SK-N-SH (cell line): ENCODE results near the gene H2BK1. TPM values are rescaled to one million over a fixed set of nuclear protein-coding genes. Genes with fewer than 3 reads are reported as not detected.

ENCODE experiments used
- CTCF ChIA-PET: fragments of 300-600, 350-600 bp; formaldehyde crosslinking; extraction: SDS; loops from one replicate; lab custom pipeline; 2021; lab: Yijun Ruan, JAX
- POLR2A ChIA-PET: fragments of 350-600 bp; sonication (Branson Sonifier 250); formaldehyde crosslinking; extraction: SDS; loops from one replicate; lab custom pipeline; 2020; ENCODE audit warnings: antibody characterized with exemption, inconsistent platforms; lab: Yijun Ruan, JAX
- DNase-seq: peaks from one replicate; pipeline ENCODE4 v3.0.0; 2012
- H2AFZ ChIP-seq: fragments of 200-600 bp; sonication (generic); 2 replicates; pipeline ENCODE4 v1.8.1; 2016; ENCODE audit warnings: antibody characterized with exemption, mild to moderate bottlenecking, low read depth
- H3F3A ChIP-seq: fragments of 200-600 bp; sonication (generic); replicated peaks from 2 replicates; pipeline ENCODE3; 2016; ENCODE audit warnings: antibody characterized with exemption, mild to moderate bottlenecking; ENCODE audit not compliant: insufficient read depth
- H3K27ac ChIP-seq, 2 experiments: fragments of 200-500 bp in 1 of 2; fragments of 200-600 bp in 1 of 2; sonication (Bioruptor generic) in 1 of 2; sonication (generic), shearing (Covaris generic) in 1 of 2; 2 replicates each; pipeline versions ENCODE4 v1.5.1 to v1.6.1; 2014 to 2016; ENCODE audit warnings: low read depth in 2 of 2, inconsistent platforms in 1 of 2, low read length in 1 of 2, mild to moderate bottlenecking in 1 of 2, mixed read lengths in 1 of 2
- H3K27me3 ChIP-seq: fragments of 200-600 bp; sonication (generic), shearing (Covaris generic); 2 replicates; pipeline ENCODE4 v1.6.1; 2016; ENCODE audit warnings: mixed run types; ENCODE audit not compliant: insufficient read depth
- H3K36me3 ChIP-seq, 2 experiments: fragments of 200-500 bp in 1 of 2; fragments of 200-600 bp in 1 of 2; sonication (Bioruptor generic) in 1 of 2; sonication (generic) in 1 of 2; replicated peaks in 1 of 2; 2 replicates each; pipeline versions ENCODE3 to v1.5.1; 2014 to 2016; ENCODE audit warnings: low read length in 1 of 2, mild to moderate bottlenecking in 1 of 2; ENCODE audit not compliant: insufficient read depth in 2 of 2, control insufficient read depth in 1 of 2
- H3K4me1 ChIP-seq, 2 experiments: fragments of 200-500 bp in 1 of 2; fragments of 200-600 bp in 1 of 2; sonication (Bioruptor generic) in 1 of 2; sonication (generic), shearing (Covaris generic) in 1 of 2; 2 replicates each; pipeline versions ENCODE4 v1.5.1 to v1.6.1; 2014 to 2016; ENCODE audit warnings: low read depth in 1 of 2, low read length in 1 of 2, mixed run types in 1 of 2; ENCODE audit not compliant: insufficient read depth in 2 of 2, control insufficient read depth in 1 of 2
- H3K4me2 ChIP-seq: fragments of 200-600 bp; sonication (generic), shearing (Covaris generic); 2 replicates; pipeline ENCODE4 v1.6.1; 2017; ENCODE audit warnings: mixed run types
- H3K4me3 ChIP-seq, 2 experiments: fragments of 200-500 bp in 1 of 2; fragments of 200-600 bp in 1 of 2; sonication (Bioruptor generic) in 1 of 2; sonication (generic), shearing (Covaris generic) in 1 of 2; 2 replicates each; pipeline versions ENCODE4 v1.5.1 to v1.8.1; 2014 to 2016; ENCODE audit warnings: low read depth in 2 of 2, inconsistent platforms in 1 of 2, low read length in 1 of 2, mild to moderate bottlenecking in 1 of 2, mixed read lengths in 1 of 2, moderate library complexity in 1 of 2
- H3K79me2 ChIP-seq: fragments of 200-600 bp; sonication (generic); 2 replicates; pipeline ENCODE4 v1.8.1; 2017; ENCODE audit warnings: mild to moderate bottlenecking; ENCODE audit not compliant: insufficient read depth
- H3K9ac ChIP-seq: fragments of 200-600 bp; sonication (generic); 2 replicates; pipeline ENCODE4 v1.6.1; 2017; ENCODE audit warnings: mixed run types
- H3K9me2 ChIP-seq: fragments of 200-600 bp; sonication (generic); 2 replicates; pipeline ENCODE4 v1.6.1; 2017; ENCODE audit warnings: mixed run types
- H3K9me3 ChIP-seq: fragments of 200-600 bp; sonication (generic); 2 replicates; pipeline ENCODE4 v1.6.1; 2017; ENCODE audit warnings: mixed run types, mild to moderate bottlenecking, moderate library complexity
- H4K20me1 ChIP-seq: fragments of 200-600 bp; sonication (generic); 2 replicates; pipeline ENCODE4 v1.6.1; 2017; ENCODE audit warnings: mild to moderate bottlenecking, mixed run types; ENCODE audit not compliant: insufficient read depth
- ELF1 ChIP-seq: IDR thresholded peaks from 2 replicates; pipeline ENCODE4 v1.4.0; 2012
- EZH2phosphoT487 ChIP-seq: fragments of 200-600 bp; sonication (generic); IDR thresholded peaks from 2 replicates; pipeline ENCODE4 v1.6.1; 2017; ENCODE audit warnings: low read depth, mixed run types, mild to moderate bottlenecking, antibody characterized with exemption, moderate library complexity, borderline replicate concordance
- FOSL2 ChIP-seq: IDR thresholded peaks from 2 replicates; pipeline ENCODE4 v1.4.0; 2012; ENCODE audit warnings: low read depth, mild to moderate bottlenecking, moderate library complexity, borderline replicate concordance
- GATA2 ChIP-seq: sonication (generic); formaldehyde crosslinking; IDR thresholded peaks from 2 replicates; pipeline ENCODE4 v1.5.0; 2020; ENCODE audit warnings: mild to moderate bottlenecking, missing genetic modification reagents
- MEF2A ChIP-seq: IDR thresholded peaks from 2 replicates; pipeline ENCODE4 v1.4.0; 2012; ENCODE audit warnings: low read depth, borderline replicate concordance
- NRF1 ChIP-seq: IDR thresholded peaks from 2 replicates; pipeline ENCODE4 v1.6.1; 2012; ENCODE audit warnings: low read depth, mild to moderate bottlenecking, low read length
- PBX3 ChIP-seq: IDR thresholded peaks from 2 replicates; pipeline ENCODE4; 2012
- RXRA ChIP-seq: IDR thresholded peaks from 2 replicates; pipeline ENCODE4 v1.4.0; 2012; ENCODE audit warnings: low read depth, mild to moderate bottlenecking, borderline replicate concordance
- SMC3 ChIP-seq: IDR thresholded peaks from 2 replicates; pipeline ENCODE4 v1.6.1; 2012; ENCODE audit warnings: low read depth, low read length, improper control_type of control experiment
- TEAD4 ChIP-seq: IDR thresholded peaks from 2 replicates; pipeline ENCODE4 v1.4.0; 2012; ENCODE audit warnings: mild to moderate bottlenecking, borderline replicate concordance; ENCODE audit not compliant: insufficient read depth
- ZBTB33 ChIP-seq: IDR thresholded peaks from 2 replicates; pipeline ENCODE4 v1.4.0; 2012; ENCODE audit warnings: low read depth, borderline replicate concordance
- WGBS: methylation state at CpG from one replicate; pipeline ENCODE4 v1.1.6; 2017; ENCODE audit warnings: low lambda C conversion rate; 5-methylcytosine and 5-hydroxymethylcytosine counted together
- polyA plus RNA-seq, 3 experiments: library from polyadenylated mRNA; depleted of rRNA; stranded (reverse); fragments of >200 nt; gene quantifications; 2 replicates each; pipeline ENCODE4 v1.2.3, GENCODE V29; 2012
- TF ChIP-seq, protein P1 (sequence below): fragments of 150-350 bp; IDR thresholded peaks from 2 replicates; pipeline ENCODE4 v1.6.1; 2016; ENCODE audit warnings: mild to moderate bottlenecking, low read depth, low read length

The H2BK1 gene
- not detected in 2 replicates for polyA plus RNA-seq (2012; rRNA removed)
- not detected in 2 replicates for polyA plus RNA-seq (2012; cell fraction: cytosol; rRNA removed)
- 0.73 TPM in 1 of 2 replicates, not detected in the other for polyA plus RNA-seq (2012; cell fraction: nucleus; rRNA removed)

GRCh38 chr7:151210087-151210854 lies at the start of gene H2BK1:
Gene H2BK1 (minus strand): TSS chr7:151210488. CDS start chr7:151210318, 170 bp downstream.
- Histone ChIP-seq H3F3A (no peaks in the 10 kb centered on the region), H3K79me2 (no peaks in the 10 kb centered on the region), H2AFZ (no peak within 1 kb of the TSS), H3K9ac (no peak within 1 kb of the TSS), H3K27ac (no peak within 1 kb of the TSS), H3K36me3 (peaks cover 15 to 27% of the 10 kb centered on the region in 2 experiments), H3K4me3 (no peak within 1 kb of the TSS), H3K27me3 (peaks cover 16% of the 10 kb centered on the region; the same call in 1 of the 2 replicates), H3K4me2 (no peak within 1 kb of the TSS), H4K20me1 (0 out of 2 replicates have a peak, but pooled peaks cover 9% of the 10 kb centered on the region), H3K9me2 (no peaks in the 10 kb centered on the region), H3K4me1 (no peaks in the 10 kb centered on the region), H3K9me3 (no peaks in the 10 kb centered on the region)
- CTCF ChIA-PET = interaction anchor here (1.6 kb wide), 1 partner anchor 34 kb away, joined by 8 read pairs; no protein-coding TSS in a partner anchor
- POLR2A ChIA-PET = interaction anchor here (1.5 kb wide), 1 partner anchor 17 kb away, joined by 5 read pairs; the partner anchor contains the start of gene ABCF2
- 83% methylated on average over 17 of the region's 17 CpGs for WGBS
- no peak for TF ChIP-seq EZH2phosphoT487
- TF ChIP-seq ZBTB33 = no peak
- TF ChIP-seq, protein P1, sequence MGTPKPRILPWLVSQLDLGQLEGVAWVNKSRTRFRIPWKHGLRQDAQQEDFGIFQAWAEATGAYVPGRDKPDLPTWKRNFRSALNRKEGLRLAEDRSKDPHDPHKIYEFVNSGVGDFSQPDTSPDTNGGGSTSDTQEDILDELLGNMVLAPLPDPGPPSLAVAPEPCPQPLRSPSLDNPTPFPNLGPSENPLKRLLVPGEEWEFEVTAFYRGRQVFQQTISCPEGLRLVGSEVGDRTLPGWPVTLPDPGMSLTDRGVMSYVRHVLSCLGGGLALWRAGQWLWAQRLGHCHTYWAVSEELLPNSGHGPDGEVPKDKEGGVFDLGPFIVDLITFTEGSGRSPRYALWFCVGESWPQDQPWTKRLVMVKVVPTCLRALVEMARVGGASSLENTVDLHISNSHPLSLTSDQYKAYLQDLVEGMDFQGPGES = no peak
- no peak for TF ChIP-seq NRF1
- no peak for TF ChIP-seq TEAD4
- TF ChIP-seq ELF1 = no peak
- no peak for TF ChIP-seq GATA2 (CRISPR knock-in tag)
- TF ChIP-seq FOSL2 = no peak
- no peak for TF ChIP-seq MEF2A
- TF ChIP-seq SMC3 = no peak
- no peak for TF ChIP-seq RXRA
- TF ChIP-seq PBX3 = no peak
- no peak for DNase-seq
